ENCODE measurements around the gene EEF1A2. TPM values are rescaled to one million over a fixed set of nuclear protein-coding genes. Genes with fewer than 3 reads are reported as not detected.

The EEF1A2 gene
- total RNA-seq, 2 experiments from 2014 or later = 0.12 to 0.17 TPM

DNA sequence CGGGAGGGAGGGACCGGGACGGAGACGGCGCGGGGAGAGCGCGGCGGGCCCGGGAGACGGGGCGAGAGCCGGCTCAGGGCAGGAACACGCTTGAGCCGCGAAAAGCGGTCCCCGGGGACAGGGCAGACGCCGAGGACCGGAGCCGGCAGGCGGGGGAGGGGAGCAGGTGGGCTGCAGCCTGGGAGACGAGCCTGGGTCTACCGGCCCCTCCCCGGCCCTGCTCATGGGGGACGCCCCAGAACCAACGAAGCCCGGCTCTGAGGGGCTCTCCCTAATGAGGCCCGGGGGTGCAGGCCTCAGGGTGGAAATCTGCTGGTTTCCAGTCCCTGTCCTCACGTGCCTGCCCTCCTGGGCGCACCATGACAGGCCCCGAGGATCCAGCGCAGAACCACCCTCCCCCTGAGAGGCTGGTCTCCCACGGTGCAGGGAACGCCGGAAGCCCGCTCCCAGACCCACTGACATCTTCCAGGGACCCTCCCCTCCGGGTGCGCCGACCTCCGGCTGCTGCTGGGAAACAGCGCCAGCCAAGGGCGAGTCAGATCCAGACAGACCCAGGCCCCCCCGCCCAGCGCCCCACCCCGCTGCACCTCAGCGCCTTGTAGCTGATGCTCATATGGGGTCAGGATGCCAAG lies 571 bp upstream of the EEF1A2 start:
- Mint-ChIP-seq H3K27me3 (peaks cover 26% of the 10 kb centered on the region), H3K9me3 (peaks cover 2% of the 10 kb centered on the region), H3K27ac (no peak overlapping the region), H3K4me3 (no peak overlapping the region), H3K36me3 (ENCODE audit: low read depth) (no peaks in the 10 kb centered on the region), H3K4me1 (peaks cover 2% of the 10 kb centered on the region)
- CTCF ChIA-PET = no interaction called here
- POLR2A ChIA-PET = no interaction called here
- DNase-seq = no peak

DNA sequence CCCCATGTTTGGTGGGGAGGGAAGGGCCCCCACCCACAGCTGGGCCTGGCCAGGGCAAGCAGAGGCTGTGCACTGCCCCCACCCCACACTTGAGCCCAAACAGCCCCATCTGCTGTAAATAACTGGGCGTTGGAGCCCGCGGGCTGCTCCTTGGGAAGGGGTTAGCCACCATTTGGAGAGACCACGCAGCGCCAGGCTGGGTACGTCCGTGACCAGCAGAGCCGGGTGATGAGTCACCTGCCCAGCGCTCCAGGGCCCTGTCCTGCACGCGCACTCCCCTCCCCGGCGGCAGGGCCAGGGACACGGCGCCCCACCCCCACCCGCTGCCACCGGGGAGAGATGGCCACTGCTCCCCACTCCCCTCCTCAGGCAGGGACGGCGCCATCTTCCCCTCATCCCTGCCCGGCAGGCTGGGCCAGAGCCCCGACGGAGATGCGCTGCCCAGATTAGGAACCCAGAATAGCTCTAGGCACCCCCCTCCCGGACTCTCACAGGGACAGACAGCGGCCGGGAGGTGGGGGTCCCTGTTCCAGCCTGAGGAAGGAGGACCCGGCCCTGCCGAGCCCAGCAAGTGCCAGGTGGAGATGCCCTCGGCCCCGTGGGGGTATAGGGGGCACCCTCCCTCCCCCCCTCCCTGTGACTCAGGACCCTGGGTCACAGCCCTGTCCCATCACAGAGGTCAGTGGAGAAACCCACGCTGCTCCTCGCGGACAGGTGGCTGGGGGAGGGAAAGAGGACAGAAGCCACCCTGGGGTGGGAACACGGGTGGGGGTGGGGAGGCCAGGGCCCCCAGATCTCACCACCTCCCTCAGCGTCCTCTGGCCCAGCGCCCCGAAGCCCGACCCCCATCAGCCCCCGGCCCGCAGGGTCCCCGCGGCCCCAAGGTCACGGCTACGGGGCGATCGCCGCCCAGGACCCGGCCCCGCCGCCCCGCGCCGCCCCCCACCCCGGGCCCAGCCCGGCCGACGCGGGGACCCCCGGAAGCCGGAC lies 642 bp downstream of the EEF1A2 start:
- Mint-ChIP-seq H3K4me1 (peaks cover 2% of the 10 kb centered on the region), H3K27me3 (peaks cover 20% of the 10 kb centered on the region), H3K27ac (no peak overlapping the region), H3K4me3 (no peak overlapping the region), H3K9me3 (no peaks in the 10 kb centered on the region), H3K36me3 (ENCODE audit: low read depth) (no peaks in the 10 kb centered on the region)
- DNase-seq = no peak
- CTCF ChIA-PET = interaction anchor here (2.5 kb wide), 1 partner anchor 39 kb away, joined by 5 read pairs; the partner anchor contains the start of gene PTK6
- POLR2A ChIA-PET = no interaction called here

GRCh38 chr20:63497138-63497945 lies 1.5 kb downstream of the EEF1A2 start:
- ChIA-PET POLR2A (interaction anchor here (1.0 kb wide), 1 partner anchor 24 kb away, joined by 3 read pairs; no protein-coding TSS in a partner anchor), CTCF (interaction anchor here (0.5 to 2.5 kb wide), 6 partner anchors 14 to 285 kb away, joined by 3 to 7 read pairs (median 4); partner anchors contain the start of genes PPDPF and PTK6)
- Mint-ChIP-seq H3K27me3 (peaks cover 20% of the 10 kb centered on the region), H3K27ac (no peak overlapping the region), H3K36me3 (ENCODE audit: low read depth) (no peaks in the 10 kb centered on the region), H3K4me1 (peaks cover 2% of the 10 kb centered on the region), H3K9me3 (no peaks in the 10 kb centered on the region), H3K4me3 (no peak overlapping the region)
- DNase-seq = no peak

GRCh38 chr20:63496596-63497120 lies 2.2 kb downstream of the EEF1A2 start:
- Mint-ChIP-seq H3K4me3 (no peak overlapping the region), H3K4me1 (peaks cover 2% of the 10 kb centered on the region), H3K36me3 (ENCODE audit: low read depth) (no peaks in the 10 kb centered on the region), H3K27ac (no peak overlapping the region), H3K27me3 (peaks cover 20% of the 10 kb centered on the region), H3K9me3 (no peaks in the 10 kb centered on the region)
- POLR2A ChIA-PET = interaction anchor here (1.0 kb wide), 1 partner anchor 24 kb away, joined by 3 read pairs; no protein-coding TSS in a partner anchor
- DNase-seq = no peak
- CTCF ChIA-PET = interaction anchor here (0.6 to 2.5 kb wide), 8 partner anchors 9 to 1475 kb away, joined by 3 to 7 read pairs (median 4); partner anchors contain the start of genes PPDPF and PTK6

- H3K36me3 Mint-ChIP-seq (ENCODE audit: low read depth) = no peaks in the 10 kb centered on the region
- H3K27ac Mint-ChIP-seq = no peak overlapping the region
- DNase-seq = peak; percentile 80
- peaks cover 20% of the 10 kb centered on the region for H3K27me3 Mint-ChIP-seq
- ChIA-PET POLR2A (no interaction called here), CTCF (interaction anchor here (0.6 to 2.5 kb wide), 8 partner anchors 9 to 1475 kb away, joined by 3 to 7 read pairs (median 4); partner anchors contain the start of genes PPDPF and PTK6)
- no peak overlapping the region for H3K4me3 Mint-ChIP-seq
- H3K4me1 Mint-ChIP-seq = peaks cover 2% of the 10 kb centered on the region
- H3K9me3 Mint-ChIP-seq = no peaks in the 10 kb centered on the region
Measured at GRCh38 chr20:63495741-63496595, 2.9 kb downstream of the EEF1A2 start.

DNA sequence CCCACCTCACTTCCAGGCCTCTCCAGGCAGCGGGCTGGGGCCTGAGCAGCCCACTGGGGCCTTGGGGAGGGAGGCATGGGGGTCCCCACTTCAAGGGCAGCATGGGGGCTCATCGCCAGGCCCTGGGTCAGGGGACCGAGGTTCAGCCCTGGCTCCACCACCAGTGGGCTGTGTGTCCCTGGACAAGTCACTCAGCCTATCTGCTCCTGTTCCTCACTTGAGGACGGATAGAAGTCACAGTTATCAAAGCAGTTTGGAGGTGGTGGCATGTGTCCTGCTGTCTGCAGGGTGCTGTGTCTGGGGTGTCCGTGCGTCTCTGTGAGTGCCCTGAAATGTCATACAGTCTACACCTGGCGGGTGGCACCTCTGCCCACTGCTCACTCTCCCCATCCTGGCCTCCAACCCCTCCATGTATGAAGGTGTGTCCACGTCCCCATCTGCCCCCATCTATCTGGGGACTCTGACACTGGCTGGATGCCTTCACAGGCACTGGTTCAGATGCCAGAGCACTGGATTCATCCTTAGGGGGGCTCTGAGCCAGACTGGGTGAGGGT lies 3.6 kb downstream of the EEF1A2 start:
- POLR2A ChIA-PET = no interaction called here
- CTCF ChIA-PET = interaction anchor here (1.3 to 2.0 kb wide), 2 partner anchors 17 to 22 kb away, joined by 5 to 7 read pairs; no protein-coding TSS in a partner anchor
- Mint-ChIP-seq H3K4me3 (no peak overlapping the region), H3K36me3 (ENCODE audit: low read depth) (no peaks in the 10 kb centered on the region), H3K27ac (no peak overlapping the region), H3K27me3 (peaks cover 19% of the 10 kb centered on the region), H3K4me1 (peaks cover 2% of the 10 kb centered on the region), H3K9me3 (no peaks in the 10 kb centered on the region)
- no peak for DNase-seq

DNA sequence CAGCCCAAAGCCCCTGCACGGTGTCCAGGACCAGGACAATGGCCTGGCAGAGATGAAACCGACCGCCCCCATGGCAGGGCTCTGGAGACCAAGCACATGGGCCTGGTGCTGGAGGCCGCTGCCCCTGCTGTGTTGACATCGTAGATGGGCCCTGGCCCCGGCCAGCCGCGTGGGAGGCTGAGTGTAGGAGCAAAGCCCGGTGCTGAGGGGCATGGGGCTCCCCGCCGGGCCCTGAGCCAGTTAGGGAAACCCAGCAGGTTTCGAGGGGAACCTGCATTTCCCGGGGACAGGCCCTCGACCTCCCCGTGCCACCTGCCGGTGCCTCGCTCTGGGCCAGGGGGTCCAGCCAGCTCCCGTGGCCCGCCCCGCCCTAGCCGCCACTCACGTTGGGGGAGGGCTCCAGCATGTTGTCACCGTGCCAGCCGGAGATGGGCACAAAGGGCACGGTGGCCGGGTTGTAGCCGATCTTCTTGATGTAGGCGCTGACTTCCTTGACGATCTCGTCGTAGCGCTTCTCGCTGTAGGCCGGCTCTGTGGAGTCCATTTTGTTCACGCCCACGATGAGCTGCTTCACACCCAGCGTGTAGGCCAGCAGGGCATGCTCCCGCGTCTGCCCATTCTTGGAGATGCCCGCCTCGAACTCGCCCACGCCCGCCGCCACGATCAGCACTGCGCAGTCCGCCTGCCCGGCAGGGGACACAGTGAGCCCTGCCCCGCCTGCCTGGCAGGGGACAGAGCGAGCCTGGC lies 4.3 kb downstream of the EEF1A2 start:
- peaks cover 16% of the 10 kb centered on the region for H3K27me3 Mint-ChIP-seq
- no peaks in the 10 kb centered on the region for H3K36me3 Mint-ChIP-seq (ENCODE audit: low read depth)

GRCh38 chr20:63494084-63494419 lies 4.8 kb downstream of the EEF1A2 start:
- Mint-ChIP-seq H3K4me3 (no peak overlapping the region), H3K9me3 (no peaks in the 10 kb centered on the region), H3K27ac (peak overlapping the region; percentile 13), H3K27me3 (peaks cover 19% of the 10 kb centered on the region), H3K4me1 (peaks cover 2% of the 10 kb centered on the region), H3K36me3 (ENCODE audit: low read depth) (no peaks in the 10 kb centered on the region)
- CTCF ChIA-PET = interaction anchor here (0.7 kb wide), 1 partner anchor 11 kb away, joined by 3 read pairs; no protein-coding TSS in a partner anchor
- POLR2A ChIA-PET = no interaction called here
- no peak for DNase-seq

More for the DNA sequence above, 4.3 kb downstream of the EEF1A2 start:
- peaks cover 2% of the 10 kb centered on the region for H3K4me1 Mint-ChIP-seq
- H3K27ac Mint-ChIP-seq = no peak overlapping the region
- ChIA-PET POLR2A (no interaction called here), CTCF (interaction anchor here (0.7 kb wide), 1 partner anchor 11 kb away, joined by 3 read pairs; no protein-coding TSS in a partner anchor)
- H3K9me3 Mint-ChIP-seq = no peaks in the 10 kb centered on the region
- no peak for DNase-seq
- no peak overlapping the region for H3K4me3 Mint-ChIP-seq

- CTCF ChIA-PET = interaction anchor here (0.7 kb wide), 1 partner anchor 12 kb away, joined by 3 read pairs; no protein-coding TSS in a partner anchor
- DNase-seq = no peak
- H3K27me3 Mint-ChIP-seq = peaks cover 19% of the 10 kb centered on the region
- H3K4me3 Mint-ChIP-seq = no peak overlapping the region
- H3K36me3 Mint-ChIP-seq (ENCODE audit: low read depth) = no peaks in the 10 kb centered on the region
- H3K9me3 Mint-ChIP-seq = no peaks in the 10 kb centered on the region
- no peak overlapping the region for H3K27ac Mint-ChIP-seq
- POLR2A ChIA-PET = no interaction called here
- peaks cover 2% of the 10 kb centered on the region for H3K4me1 Mint-ChIP-seq
Measured at GRCh38 chr20:63493563-63494020, 5.3 kb downstream of the EEF1A2 start.

GRCh38 chr20:63492982-63493381 lies 5.9 kb downstream of the EEF1A2 start:
- Mint-ChIP-seq H3K27me3 (peaks cover 17% of the 10 kb centered on the region), H3K36me3 (ENCODE audit: low read depth) (no peaks in the 10 kb centered on the region), H3K27ac (no peak overlapping the region), H3K4me3 (no peak overlapping the region), H3K4me1 (peaks cover 2% of the 10 kb centered on the region), H3K9me3 (no peaks in the 10 kb centered on the region)
- ChIA-PET CTCF (no interaction called here), POLR2A (no interaction called here)
- no peak for DNase-seq

DNA sequence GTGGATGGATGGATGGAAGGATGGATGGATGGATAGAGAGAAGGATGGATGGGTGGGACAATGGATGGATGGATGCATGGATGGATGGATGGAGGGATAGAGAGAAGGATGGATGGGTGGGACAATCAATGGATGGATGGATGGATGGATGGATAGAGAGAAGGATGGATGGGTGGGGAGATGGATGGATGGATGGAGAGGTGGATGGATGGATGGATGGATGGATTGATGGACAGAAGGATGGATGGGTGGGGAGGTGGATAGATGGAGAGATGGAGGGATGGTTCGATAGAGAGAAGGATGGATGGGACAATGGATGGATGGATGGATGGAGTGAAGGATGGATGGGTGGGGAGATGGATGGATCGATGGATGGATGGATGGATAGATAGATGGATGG lies 6.4 kb downstream of the EEF1A2 start:
- no peak overlapping the region for H3K27ac Mint-ChIP-seq
- H3K36me3 Mint-ChIP-seq (ENCODE audit: low read depth) = no peaks in the 10 kb centered on the region
- ChIA-PET POLR2A (no interaction called here), CTCF (no interaction called here)
- peaks cover 16% of the 10 kb centered on the region for H3K27me3 Mint-ChIP-seq
- no peaks in the 10 kb centered on the region for H3K9me3 Mint-ChIP-seq
- DNase-seq = no peak
- no peak overlapping the region for H3K4me3 Mint-ChIP-seq
- peaks cover 2% of the 10 kb centered on the region for H3K4me1 Mint-ChIP-seq
